HL-60/S4 treated with retinoic acid at 250 ng/mL for 4 days and 3 days (cell line): ENCODE measurements around the gene HSPH1.
"Not testable (repeated sequence)": the region's sequence is repeated elsewhere in the genome, so short reads cannot be mapped to it uniquely, and the experiment has no call there.

Experiments used
- in situ Hi-C: fragments of 300-500 bp; cut with MboI; formaldehyde crosslinking; loops from 2 replicates; pipeline ENCODE4 v1.7.0; 2022; ENCODE audit warnings: low sequenced_read_pairs

The HSPH1 gene

DNA sequence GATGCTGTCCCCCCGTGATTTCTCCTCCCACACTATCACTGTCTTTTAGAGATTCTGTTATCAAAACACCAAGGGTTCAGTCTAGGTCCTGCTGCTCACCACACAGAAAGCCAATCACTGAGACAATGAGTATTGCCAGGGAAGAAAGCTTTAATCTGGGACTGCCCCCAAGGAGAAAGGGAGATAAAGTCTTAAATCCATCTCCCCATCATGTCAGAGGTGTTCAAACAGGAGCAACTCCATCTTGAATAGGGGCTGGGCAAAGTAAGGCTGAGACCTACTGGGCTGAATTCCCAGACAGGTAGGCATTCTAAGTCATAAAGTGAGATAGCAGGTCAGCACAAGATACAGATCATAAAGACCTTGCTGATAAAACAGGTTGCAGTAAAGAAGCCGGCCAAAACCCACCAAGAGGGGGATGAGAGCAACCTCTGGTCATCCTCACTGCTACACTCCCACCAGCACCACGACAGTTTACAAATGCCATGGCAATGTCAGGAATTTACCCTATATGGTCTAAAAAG, 63.7 kb downstream of the HSPH1 start:
- in situ Hi-C loops, result not testable (repeated sequence)

DNA sequence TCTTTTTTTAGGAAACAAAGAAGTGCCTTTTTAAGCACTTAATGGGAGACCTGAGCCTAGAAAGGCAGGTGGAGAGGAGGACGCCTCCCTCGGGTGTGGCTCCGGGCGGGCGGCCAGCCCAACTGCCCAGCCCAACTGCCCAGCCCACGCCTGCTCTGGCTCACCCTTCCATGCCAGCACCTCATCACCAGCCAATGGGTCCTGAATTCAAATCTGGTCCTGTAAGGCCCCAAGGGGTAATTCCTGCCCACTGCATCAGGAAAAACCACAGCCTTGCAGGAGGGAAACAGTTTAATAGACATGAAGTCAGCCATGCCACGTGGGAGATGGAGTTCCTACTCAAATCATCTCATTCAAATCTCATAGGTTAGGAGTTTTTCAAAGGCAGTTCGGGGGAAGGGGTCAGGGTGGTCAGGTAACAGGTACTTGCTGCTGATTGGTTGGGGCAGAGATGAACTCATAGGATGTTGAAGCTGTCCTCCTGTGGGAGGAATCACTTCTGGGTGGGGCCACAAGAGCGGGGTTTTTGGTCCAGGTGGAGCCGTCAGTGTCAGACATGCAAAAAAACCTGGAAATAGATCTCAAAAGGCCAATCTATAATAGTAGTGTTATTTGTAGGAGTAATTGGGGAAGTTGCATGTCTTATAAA, 64.9 kb downstream of the HSPH1 start:
- in situ Hi-C loops, result no loop called here

DNA sequence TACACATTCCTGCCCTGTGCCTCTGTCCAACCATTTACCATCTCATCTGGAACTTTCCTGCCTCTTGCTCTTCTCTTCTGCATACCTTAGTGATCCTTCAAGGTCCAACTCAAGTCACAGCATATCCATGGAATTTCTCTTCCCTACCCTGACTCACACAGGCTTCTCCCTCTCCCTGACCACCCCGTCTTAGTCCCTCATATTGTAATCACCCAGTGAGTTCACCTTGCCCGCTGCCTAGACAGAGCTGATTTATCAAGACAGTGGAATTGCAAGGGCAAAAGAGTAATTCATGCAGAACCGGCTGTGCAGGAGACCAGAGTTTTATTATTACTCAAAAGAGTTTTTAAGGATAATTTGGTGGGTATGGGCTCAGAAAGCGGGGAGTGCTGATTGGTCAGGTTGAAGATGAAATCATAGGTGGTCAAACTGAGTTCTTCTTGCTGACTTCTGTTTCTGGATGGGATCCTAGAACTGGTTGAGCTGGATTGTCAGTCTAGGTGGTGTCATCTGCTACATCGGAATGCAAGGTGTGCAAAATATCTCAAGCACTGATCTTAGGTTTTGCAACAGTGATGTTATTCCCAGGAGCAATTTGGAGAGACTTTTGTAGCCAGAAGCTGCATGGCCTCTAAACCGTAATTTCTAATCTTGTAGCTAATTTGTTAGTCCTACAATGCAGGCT, 67.2 kb downstream of the HSPH1 start:
- in situ Hi-C loops, result no loop called here

DNA sequence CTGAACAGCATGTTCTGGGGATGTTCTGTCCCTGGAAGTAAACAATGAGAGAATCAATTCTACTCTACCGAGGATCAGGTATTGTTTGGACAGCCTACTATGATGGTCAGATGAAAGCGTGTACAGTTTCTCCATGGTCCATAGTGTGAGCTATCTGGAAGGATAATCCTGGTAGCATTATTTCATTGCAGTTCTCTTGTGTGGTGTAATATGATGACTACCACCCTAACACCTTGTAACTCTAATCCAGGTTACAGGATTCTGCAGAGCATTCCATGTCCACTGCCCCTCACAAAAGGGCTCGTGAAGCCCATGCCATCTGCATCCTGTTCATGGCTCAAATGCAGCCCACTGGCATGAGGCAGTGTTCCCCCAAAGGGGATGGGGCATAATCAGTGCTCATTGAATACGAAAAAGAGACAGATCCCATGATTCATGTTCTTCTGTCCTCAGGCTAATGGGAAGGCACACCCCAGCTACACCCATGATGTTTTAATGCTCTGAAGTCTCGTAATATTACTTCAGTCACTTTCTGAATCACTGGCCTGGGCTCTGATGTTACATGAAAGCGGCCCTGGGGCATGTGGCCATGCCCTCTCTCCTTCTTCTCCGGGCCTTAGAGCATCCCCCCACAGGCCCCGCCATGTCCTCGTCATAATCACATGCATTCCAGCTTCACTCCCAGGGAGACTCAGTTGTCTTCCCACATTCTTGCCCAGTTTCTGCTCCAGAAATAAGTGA, 68.4 kb downstream of the HSPH1 start:
- in situ Hi-C loops, result no loop called here

DNA sequence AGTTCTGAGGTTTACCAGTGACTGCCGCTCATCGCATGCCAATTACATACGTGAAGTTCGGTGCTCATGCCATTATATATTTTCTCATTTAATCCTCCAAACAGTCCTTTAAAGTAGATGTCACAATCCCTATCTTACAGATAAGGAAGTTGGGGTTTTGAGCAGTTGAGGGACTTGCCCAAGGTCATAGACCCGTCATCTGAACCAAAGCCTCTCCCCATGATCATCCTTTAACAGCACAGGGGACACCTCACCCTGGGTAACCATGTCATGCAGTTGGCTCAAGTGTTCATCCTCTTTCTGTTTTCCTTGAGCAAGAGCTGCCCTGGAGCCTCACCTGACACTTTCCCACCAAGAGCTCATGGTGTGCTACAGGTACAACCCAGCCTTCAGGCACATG, 69.1 kb downstream of the HSPH1 start:
- in situ Hi-C loops, result no loop called here

DNA sequence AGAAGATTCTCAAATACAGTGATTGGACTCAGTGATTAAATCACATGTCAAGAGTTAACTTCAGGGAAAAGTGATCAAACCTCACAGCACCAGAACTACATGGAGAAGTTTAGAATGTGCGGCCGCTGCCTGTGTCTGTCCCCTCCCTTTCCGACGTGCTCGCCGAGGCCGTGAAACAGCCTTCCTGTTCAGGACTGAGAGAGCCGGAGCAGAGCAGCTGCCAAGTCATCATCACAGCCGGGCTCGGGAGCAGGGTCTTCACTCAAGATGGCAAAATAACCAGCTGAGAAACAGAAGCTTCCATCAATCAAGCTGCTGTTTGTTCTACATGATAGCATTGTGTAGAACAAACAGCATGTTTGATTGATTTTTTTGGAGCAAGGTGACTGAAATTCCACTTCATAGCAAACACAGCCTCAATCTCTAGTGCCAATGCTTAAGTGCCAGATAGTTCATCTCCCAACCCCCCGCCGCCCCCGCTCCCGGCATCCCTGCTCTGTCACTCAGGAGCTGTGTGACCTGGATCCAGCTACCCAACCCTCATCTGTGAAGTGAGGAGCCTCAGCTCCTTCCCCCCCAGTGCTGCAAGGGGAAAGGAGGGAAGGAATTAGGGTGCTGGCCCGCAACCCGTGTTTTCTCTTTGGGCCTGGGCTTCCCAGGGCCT, 70.6 kb downstream of the HSPH1 start:
- in situ Hi-C loops, result no loop called here

DNA sequence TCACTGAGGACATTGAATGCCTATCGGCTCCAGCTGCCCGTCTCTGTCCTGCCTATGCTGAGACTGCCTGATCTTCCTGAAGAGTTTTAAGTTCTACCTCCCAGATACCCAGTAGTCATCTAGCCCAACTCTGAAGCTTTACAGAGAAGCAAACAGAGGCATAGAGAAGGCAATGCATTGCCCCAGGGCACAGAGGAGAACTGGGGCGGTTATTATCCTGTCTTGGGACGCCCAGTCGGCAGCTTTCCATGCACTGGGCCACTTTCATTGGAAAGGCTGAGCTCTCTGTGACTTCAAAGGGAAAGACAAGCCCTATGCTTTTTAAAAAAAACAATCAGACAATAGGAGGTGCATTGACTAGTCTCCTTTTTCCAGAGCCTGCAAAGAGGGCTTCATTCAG, 71.6 kb downstream of the HSPH1 start:
- in situ Hi-C loops, result no loop called here

DNA sequence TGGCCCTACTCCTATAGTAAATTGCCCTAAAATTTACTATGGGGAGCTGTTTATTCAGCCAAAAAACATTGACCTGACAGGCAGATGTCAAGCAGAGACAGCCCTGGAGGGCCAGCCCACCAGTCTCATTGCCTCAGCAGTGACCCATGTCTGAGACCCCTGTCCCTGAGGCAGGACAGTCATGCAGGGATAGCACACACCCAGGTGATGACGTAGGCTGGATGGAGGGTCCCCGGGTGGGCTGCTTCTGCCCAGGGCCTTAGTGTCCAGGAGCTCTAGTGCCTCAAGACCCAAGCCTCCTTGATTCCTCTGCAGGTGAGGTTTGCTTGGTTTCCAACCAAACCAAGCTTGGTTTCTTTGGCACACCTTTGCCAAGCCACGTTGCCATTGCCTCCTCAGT, 72.1 kb downstream of the HSPH1 start:
- in situ Hi-C loops, result no loop called here

DNA sequence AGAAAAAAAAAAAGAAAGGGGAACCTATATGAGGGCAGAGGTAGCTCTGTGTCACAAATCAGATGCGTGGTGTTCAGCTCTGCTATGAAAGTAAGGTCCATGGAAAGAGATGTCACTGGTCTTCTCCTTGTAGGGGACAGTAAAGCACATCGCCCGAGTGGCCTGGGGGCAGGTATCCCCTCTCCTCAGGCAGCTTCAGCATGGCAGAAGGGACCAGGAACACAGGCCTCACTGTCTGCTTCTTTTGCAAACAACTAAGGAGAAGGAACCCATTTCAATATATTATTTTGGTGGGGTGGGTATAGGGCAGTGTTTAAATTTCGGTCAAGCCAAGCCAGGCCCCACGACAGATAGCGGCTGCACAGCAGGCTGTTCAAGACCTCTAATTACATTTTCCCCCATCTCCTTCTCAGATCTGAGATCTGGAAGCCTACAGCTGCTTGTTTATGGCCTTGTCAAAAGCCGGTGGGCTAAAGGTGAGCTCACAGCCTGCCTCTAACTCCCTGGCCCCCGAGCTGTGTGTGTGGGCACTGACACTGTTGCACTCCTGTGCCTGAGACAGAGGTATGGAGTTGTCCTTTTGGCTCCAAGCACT, 72.8 kb downstream of the HSPH1 start:
- in situ Hi-C loops, result no loop called here
